BJ (cell line): ENCODE measurements around the gene KIF7. TPM values are rescaled to one million over a fixed set of nuclear protein-coding genes. Genes with fewer than 3 reads are reported as not detected.
"Not testable (repeated sequence)": the region's sequence is repeated elsewhere in the genome, so short reads cannot be mapped to it uniquely, and the experiment has no call there.

ENCODE experiments used
- CTCF ChIA-PET: fragments of 350-600 bp; formaldehyde crosslinking; extraction: SDS; loops from one replicate; lab custom pipeline; 2021; ENCODE audit warnings: antibody characterized with exemption, inconsistent platforms; lab: Yijun Ruan, JAX
- POLR2A ChIA-PET: fragments of 300-600 bp; sonication (Branson Sonifier 250); formaldehyde crosslinking; extraction: SDS; loops from one replicate; lab custom pipeline; 2021; ENCODE audit warnings: antibody characterized with exemption; lab: Charles Lee
- DNase-seq: peaks from one replicate; pipeline ENCODE4 v3.0.0-alpha.2; 2011; ENCODE audit warnings: low read depth
- H3K27me3 ChIP-seq: 2 replicates; pipeline ENCODE4 v1.6.0; 2011; ENCODE audit warnings: low read length; ENCODE audit not compliant: control insufficient read depth, insufficient read depth
- H3K36me3 ChIP-seq: 2 replicates; pipeline ENCODE4 v1.5.1; 2011; ENCODE audit warnings: low read length; ENCODE audit not compliant: control insufficient read depth, insufficient read depth
- H3K4me3 ChIP-seq: 2 replicates; pipeline ENCODE4 v1.5.1; 2011; ENCODE audit warnings: low read depth, mild to moderate bottlenecking, control low read depth, low read length
- CTCF ChIP-seq: IDR thresholded peaks from 2 replicates; pipeline ENCODE4 v1.5.1; 2011; ENCODE audit warnings: low read depth, mild to moderate bottlenecking, control low read depth, inconsistent platforms, low read length, moderate library complexity; ENCODE audit not compliant: insufficient read depth
- polyA plus RNA-seq: library from polyadenylated mRNA; depleted of rRNA; stranded (reverse); fragments of >200 nt; gene quantifications from 2 replicates; pipeline ENCODE4 v1.2.3, GENCODE V29; 2011

The KIF7 gene
- polyA plus RNA-seq, 1 experiment, result 7.5 TPM

- H3K4me3 ChIP-seq, result peak within 1 kb of the TSS; percentile 92
These were observed 35.3 kb upstream of the KIF7 start, which contains the start of the genes PEX11A and WDR93 for GRCh38 chr15:89690276-89691218. Gene PEX11A (minus strand): TSS chr15:89690754. CDS start chr15:89690632, 122 bp downstream. Gene WDR93 (plus strand): TSS chr15:89690811. CDS start chr15:89701747, 10,936 bp downstream.

GRCh38 chr15:89689930-89690275 is 34.6 kb upstream of the KIF7 start:
- POLR2A ChIA-PET, DNase-seq, CTCF ChIA-PET, H3K27me3 ChIP-seq, H3K36me3 ChIP-seq: not testable (repeated sequence)
- peak overlapping the region; percentile 92 for H3K4me3 ChIP-seq

More at GRCh38 chr15:89690276-89691218, 35.3 kb upstream of the KIF7 start, which contains the start of the genes PEX11A and WDR93:
- no peaks in the 10 kb centered on the region; the same call in 1 of the 2 replicates for H3K27me3 ChIP-seq
- ChIA-PET POLR2A (no interaction called here), CTCF (interaction anchor here (0.5 kb wide), 1 partner anchor 227 kb away, joined by 3 read pairs; no protein-coding TSS in a partner anchor)
- no peak for TF ChIP-seq CTCF
- DNase-seq, result no peak
- H3K36me3 ChIP-seq, result no peaks in the 10 kb centered on the region

GRCh38 chr15:89686522-89686921 is 31.3 kb upstream of the KIF7 start:
- ChIA-PET POLR2A (no interaction called here), CTCF (interaction anchor here (1.5 kb wide), 1 partner anchor 14 kb away, joined by 5 read pairs; no protein-coding TSS in a partner anchor)
- no peak for DNase-seq

GRCh38 chr15:89685995-89686394 is 30.7 kb upstream of the KIF7 start:
- TF ChIP-seq CTCF, result no peak
- POLR2A ChIA-PET, result no interaction called here
- no peaks in the 10 kb centered on the region for H3K27me3 ChIP-seq
- H3K4me3 ChIP-seq, result no peak overlapping the region
- CTCF ChIA-PET, result interaction anchor here (1.5 kb wide), 1 partner anchor 14 kb away, joined by 5 read pairs; no protein-coding TSS in a partner anchor
- no peaks in the 10 kb centered on the region; the same call in 1 of the 2 replicates for H3K36me3 ChIP-seq
- no peak for DNase-seq

More at GRCh38 chr15:89686522-89686921, 31.3 kb upstream of the KIF7 start:
- Histone ChIP-seq H3K36me3 (no peaks in the 10 kb centered on the region; the same call in 1 of the 2 replicates), H3K4me3 (no peak overlapping the region), H3K27me3 (no peaks in the 10 kb centered on the region)
- TF ChIP-seq CTCF, result no peak

GRCh38 chr15:89681146-89681545 is 25.9 kb upstream of the KIF7 start:
- no peaks in the 10 kb centered on the region for H3K27me3 ChIP-seq
- ChIA-PET CTCF (interaction anchor here (0.5 kb wide), 1 partner anchor 15 kb away, joined by 3 read pairs; no protein-coding TSS in a partner anchor), POLR2A (no interaction called here)
- DNase-seq, result no peak
- no peak overlapping the region for H3K4me3 ChIP-seq
- no peak for TF ChIP-seq CTCF
- H3K36me3 ChIP-seq, result no peaks in the 10 kb centered on the region; the same call in 1 of the 2 replicates
